ENCODE results near the gene LRBA. TPM values are rescaled to one million over a fixed set of nuclear protein-coding genes. Genes with fewer than 3 reads are reported as not detected.

The LRBA gene
- total and polyA plus RNA-seq, 9 of the 15 experiments (the other 6 are each of a cell fraction or from before 2014, with no cell fraction given): 24.2 to 88.7 (median 59.7) TPM

- no peak for TF ChIP-seq ZNF407 (IDR thresholded peaks at IDR 0.05; ENCODE audit: low read depth)
- TF ChIP-seq ZNF12 (CRISPR knock-in tag; IDR thresholded peaks at IDR 0.05): no peak; the same call in 1 of the 2 replicates
- no peak for TF ChIP-seq ZNF655 (CRISPR knock-in tag; IDR thresholded peaks at IDR 0.05)
- TF ChIP-seq PRPF4 (IDR thresholded peaks at IDR 0.05; ENCODE audit: insufficient read depth, low read depth, low read length, poor library complexity, severe bottlenecking): no peak
- peak; percentile 82 for TF ChIP-seq ZBTB7A (IDR thresholded peaks at IDR 0.05; ENCODE audit: borderline replicate concordance, control insufficient read depth, low read depth, low read length)
- TF ChIP-seq TBL1XR1 (IDR thresholded peaks at IDR 0.05; ENCODE audit: low read length in 2 of 2): no peak
- no peak for TF ChIP-seq E2F5 (CRISPR knock-in tag; IDR thresholded peaks at IDR 0.05)
- no peak for TF ChIP-seq HINFP (tag; conservative IDR thresholded peaks at IDR 0.05; ENCODE audit: low read depth)
- peak; percentile 65 for TF ChIP-seq SAP30 (IDR thresholded peaks at IDR 0.05; ENCODE audit: borderline replicate concordance, insufficient read depth, low read depth, low read length, poor library complexity, severe bottlenecking)
- no peak for TF ChIP-seq ID3 (CRISPR knock-in tag; IDR thresholded peaks at IDR 0.05)
- TF ChIP-seq ID3 (tag; IDR thresholded peaks at IDR 0.05): no peak
Measured at GRCh38 chr4:151015459-151016347, 619 bp upstream of the LRBA start (continued).

Measured in K562 (cell line).